GM12875 (cell line): ENCODE measurements around the gene PEAK1.

ENCODE experiments used
- H3K4me3 ChIP-seq: one replicate; pipeline ENCODE4 v1.5.1; 2011; ENCODE audit warnings: low read depth, low read length, control low read depth
- TF ChIP-seq, protein P1 (sequence below): IDR thresholded peaks from 2 replicates; pipeline ENCODE4 v1.5.1; 2011; ENCODE audit warnings: low read depth, mild to moderate bottlenecking, control low read depth, inconsistent platforms, low read length, moderate library complexity, borderline replicate concordance; ENCODE audit not compliant: insufficient read depth

PEAK1 gene

DNA sequence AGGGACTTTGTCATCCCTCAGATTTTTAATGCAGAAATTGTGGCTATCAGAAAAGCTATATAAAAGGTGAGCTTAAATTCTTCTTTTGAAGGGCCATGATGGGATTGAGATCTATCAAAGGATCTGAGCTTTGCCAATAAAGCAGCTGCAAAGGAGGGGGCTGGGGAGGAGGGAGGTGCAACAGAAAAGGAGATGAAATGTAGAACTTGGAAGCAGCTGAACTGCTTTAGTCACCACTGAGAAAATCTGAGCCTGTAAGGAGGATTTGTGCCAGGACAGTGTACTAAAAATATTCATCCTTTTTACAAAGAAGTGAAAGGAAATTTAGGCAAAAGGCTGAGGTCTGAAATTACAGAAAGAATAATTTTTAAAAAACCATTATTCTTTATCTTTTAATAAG, 359.4 kb downstream of the PEAK1 start:
- no peak overlapping the region for H3K4me3 ChIP-seq
- TF ChIP-seq, protein P1, sequence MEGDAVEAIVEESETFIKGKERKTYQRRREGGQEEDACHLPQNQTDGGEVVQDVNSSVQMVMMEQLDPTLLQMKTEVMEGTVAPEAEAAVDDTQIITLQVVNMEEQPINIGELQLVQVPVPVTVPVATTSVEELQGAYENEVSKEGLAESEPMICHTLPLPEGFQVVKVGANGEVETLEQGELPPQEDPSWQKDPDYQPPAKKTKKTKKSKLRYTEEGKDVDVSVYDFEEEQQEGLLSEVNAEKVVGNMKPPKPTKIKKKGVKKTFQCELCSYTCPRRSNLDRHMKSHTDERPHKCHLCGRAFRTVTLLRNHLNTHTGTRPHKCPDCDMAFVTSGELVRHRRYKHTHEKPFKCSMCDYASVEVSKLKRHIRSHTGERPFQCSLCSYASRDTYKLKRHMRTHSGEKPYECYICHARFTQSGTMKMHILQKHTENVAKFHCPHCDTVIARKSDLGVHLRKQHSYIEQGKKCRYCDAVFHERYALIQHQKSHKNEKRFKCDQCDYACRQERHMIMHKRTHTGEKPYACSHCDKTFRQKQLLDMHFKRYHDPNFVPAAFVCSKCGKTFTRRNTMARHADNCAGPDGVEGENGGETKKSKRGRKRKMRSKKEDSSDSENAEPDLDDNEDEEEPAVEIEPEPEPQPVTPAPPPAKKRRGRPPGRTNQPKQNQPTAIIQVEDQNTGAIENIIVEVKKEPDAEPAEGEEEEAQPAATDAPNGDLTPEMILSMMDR = no peak

DNA sequence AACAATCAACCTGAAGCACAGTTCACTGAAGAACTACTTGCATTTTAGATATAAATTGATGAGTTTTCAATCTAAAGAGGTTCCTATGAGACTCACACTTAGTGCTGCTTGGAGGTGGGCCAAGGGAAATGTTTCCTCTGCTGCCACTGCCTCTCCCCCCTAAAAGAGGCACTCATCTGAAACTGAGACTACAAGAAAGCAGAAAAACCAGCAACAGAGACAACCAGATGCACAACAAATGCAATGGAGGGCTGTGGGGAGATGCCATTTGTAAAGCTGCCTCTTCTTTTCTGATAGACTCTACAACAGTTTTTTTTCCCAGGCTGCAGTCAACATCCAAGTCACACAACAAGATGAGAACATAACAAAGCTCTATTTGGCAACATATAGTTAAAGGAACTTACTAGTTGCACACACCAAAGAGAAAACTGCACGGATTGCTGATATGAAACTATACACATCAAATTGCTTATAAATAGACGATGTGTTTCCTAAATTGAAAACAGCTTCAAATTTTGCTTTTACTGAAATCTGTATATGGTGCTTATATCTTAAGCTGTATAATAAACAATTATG, 360.0 kb downstream of the PEAK1 start:
- TF ChIP-seq, protein P1 = no peak
- H3K4me3 ChIP-seq = no peak overlapping the region

DNA sequence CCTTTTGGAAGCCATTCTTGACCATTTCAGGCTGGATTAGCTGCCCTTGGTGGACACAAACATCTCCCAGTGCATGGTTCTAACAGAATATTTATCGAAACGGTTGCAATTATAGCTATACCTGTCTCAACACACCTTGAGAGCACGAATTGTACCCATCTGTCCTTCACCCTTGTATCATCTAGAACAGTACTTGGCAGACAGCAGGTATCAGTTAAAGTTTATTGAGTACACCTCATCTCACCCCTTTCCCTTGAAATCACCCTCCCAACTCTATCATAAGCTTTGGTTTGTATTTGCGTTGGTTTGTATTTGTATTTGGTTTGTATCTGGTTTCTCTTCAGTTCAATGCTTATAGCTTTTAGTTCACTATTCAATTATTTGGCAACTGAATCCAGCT, 361.4 kb downstream of the PEAK1 start:
- TF ChIP-seq, protein P1 = no peak
- H3K4me3 ChIP-seq = no peak overlapping the region

DNA sequence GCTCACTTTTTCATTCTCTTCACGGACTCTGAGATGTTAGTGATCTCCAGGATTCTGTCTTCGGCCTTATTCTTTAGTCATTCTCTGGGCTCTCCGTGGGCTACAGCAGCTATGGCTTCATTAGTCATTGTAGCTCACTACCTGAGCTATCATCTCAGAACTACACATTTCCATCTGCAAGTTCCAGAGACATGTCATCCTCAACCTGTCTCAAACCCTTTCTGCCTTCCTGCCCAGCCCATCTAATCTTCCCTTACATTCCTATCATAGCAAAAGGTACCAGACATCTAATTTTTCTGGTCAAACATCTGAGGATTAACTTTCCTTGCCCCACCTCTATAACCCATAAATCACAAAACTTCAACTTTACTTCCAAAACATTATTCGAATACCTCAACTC, 362.2 kb downstream of the PEAK1 start:
- TF ChIP-seq, protein P1 = no peak
- no peak overlapping the region for H3K4me3 ChIP-seq

DNA sequence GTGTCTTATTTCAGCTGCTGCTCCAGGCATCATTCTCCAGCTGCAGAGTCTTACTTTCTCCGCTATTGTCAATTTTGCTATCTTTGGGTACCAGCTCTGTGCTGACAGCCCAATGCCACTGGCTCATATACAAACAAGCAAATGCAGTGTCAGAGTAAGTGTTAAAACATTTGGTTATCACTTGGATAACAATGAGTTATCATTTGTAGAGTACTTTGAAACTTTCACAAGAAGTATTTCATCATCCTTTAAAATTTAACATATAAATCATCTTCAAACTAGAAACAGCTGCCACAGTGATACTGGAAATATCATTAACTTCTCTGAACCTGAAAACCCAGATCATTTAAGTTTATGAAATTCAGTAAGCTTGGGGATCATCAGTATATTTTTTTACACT, 362.8 kb downstream of the PEAK1 start:
- TF ChIP-seq, protein P1 = no peak
- no peak overlapping the region for H3K4me3 ChIP-seq

DNA sequence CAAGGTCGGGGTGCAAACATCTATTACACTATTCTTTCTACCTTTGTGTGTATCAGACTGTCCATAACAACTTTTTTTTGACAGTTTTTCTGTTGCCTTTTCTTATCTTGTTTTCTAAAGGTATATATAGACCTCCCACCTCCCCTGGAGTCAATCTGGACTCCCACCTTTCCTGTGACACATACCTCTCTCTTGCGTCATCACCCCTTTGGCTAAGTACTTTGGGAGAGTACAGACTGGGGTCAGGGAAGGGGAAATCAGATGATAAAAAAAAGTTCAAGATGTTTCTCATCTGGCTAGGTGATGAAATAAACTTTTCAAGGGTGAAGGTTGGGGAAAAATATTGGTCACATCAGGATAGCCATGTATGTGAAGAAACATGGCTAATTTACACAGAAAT, 366.2 kb downstream of the PEAK1 start:
- H3K4me3 ChIP-seq = no peak overlapping the region
- TF ChIP-seq, protein P1 = no peak

DNA sequence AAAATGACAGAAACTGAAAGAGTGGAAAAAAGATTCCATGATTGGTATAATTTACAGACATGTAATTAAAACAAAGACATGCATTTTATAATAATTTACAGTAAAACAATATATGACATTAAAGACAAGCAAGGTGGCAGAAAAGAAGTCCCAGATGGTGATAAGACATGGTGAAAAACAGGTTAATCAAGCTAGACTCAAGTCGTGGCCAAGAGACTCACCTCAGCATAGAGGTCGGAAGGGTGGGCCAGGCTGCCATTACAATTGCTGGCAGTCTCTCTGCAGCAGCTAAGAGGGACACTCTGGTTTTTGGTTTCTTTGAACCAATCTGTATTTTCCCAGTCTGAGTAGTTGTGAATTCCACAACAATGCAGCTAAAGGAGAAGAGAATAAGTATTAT, 367.3 kb downstream of the PEAK1 start:
- TF ChIP-seq, protein P1 = no peak
- H3K4me3 ChIP-seq = no peak overlapping the region
